Chondrocyte (in vitro differentiated cells): Measurements from ENCODE around the gene IDH2. TPM values are rescaled to one million over a fixed set of nuclear protein-coding genes. Genes with fewer than 3 reads are reported as not detected.
"Not testable (repeated sequence)": the region's sequence is repeated elsewhere in the genome, so short reads cannot be mapped to it uniquely, and the experiment has no call there.

ENCODE experiments used
- DNase-seq: peaks from one replicate; pipeline ENCODE4 v3.0.0; 2021; ENCODE audit warnings: mixed read lengths, low spot score
- H3K27ac Mint-ChIP-seq: one replicate; pipeline ENCODE4 v1.8.0; 2021; ENCODE audit warnings: mild to moderate bottlenecking, moderate library complexity, mixed read lengths; ENCODE audit not compliant: unreplicated experiment
- H3K27me3 Mint-ChIP-seq: 2 replicates; pipeline ENCODE4 v1.8.0; 2021; ENCODE audit warnings: low read depth, mixed read lengths
- H3K36me3 Mint-ChIP-seq: 2 replicates; pipeline ENCODE4 v1.8.0; 2021; ENCODE audit warnings: low read depth, mixed read lengths
- H3K4me1 Mint-ChIP-seq: 2 replicates; pipeline ENCODE4 v1.8.0; 2021; ENCODE audit warnings: low read depth, mild to moderate bottlenecking, mixed read lengths
- H3K4me3 Mint-ChIP-seq: one replicate; pipeline ENCODE4 v1.8.0; 2021; ENCODE audit warnings: mild to moderate bottlenecking, moderate library complexity, mixed read lengths; ENCODE audit not compliant: unreplicated experiment
- H3K9me3 Mint-ChIP-seq: 2 replicates; pipeline ENCODE4 v1.8.0; 2021; ENCODE audit warnings: low read depth, mixed read lengths
- total RNA-seq: library from RNA; stranded (reverse); gene quantifications from 3 replicates; pipeline ENCODE4 v1.2.1, GENCODE V29; 2021
- TF ChIP-seq, protein P1 (sequence below): fragments of 200-600 bp; sonication (generic); IDR thresholded peaks from 2 replicates; pipeline ENCODE4 v1.5.0; 2021; ENCODE audit warnings: antibody characterized with exemption, mild to moderate bottlenecking, moderate library complexity

Gene IDH2
- total RNA-seq, 1 donor from 2014 or later, result 126 TPM

DNA sequence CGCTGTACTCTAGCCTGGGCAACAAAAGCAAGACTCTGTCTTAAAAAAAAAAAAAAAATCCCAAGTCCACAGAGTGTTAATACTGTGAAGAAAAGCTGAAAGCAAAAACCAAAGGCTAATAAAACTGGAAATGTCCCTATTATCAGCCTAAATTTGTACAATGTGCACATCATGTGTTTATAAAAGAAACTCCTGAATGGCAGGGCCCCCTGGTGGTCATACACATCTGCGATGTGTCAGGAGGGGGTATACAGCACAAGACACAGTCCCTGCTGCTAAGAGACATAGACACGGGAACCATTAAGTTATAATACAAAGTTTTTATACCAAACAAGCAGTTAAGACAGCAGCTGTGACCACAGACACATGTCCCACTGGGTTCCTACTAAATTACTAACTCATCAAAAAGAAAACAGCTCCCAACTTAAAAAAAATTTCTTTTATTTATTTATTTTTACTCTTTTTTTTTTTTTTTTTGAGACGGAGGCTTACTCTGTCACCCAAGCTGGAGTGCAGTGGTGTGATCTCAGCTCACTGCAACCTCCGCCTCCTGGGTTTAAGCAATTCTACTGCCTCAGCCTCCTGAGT is 31.0 kb downstream of the IDH2 start:
- Mint-ChIP-seq H3K27ac (peak overlapping the region; percentile 70), H3K4me3 (no peak overlapping the region), H3K27me3 (no peaks in the 10 kb centered on the region), H3K4me1 (peaks cover 8% of the 10 kb centered on the region), H3K9me3 (no peaks in the 10 kb centered on the region), H3K36me3 (no peaks in the 10 kb centered on the region)
- no peak for DNase-seq
- TF ChIP-seq, protein P1, sequence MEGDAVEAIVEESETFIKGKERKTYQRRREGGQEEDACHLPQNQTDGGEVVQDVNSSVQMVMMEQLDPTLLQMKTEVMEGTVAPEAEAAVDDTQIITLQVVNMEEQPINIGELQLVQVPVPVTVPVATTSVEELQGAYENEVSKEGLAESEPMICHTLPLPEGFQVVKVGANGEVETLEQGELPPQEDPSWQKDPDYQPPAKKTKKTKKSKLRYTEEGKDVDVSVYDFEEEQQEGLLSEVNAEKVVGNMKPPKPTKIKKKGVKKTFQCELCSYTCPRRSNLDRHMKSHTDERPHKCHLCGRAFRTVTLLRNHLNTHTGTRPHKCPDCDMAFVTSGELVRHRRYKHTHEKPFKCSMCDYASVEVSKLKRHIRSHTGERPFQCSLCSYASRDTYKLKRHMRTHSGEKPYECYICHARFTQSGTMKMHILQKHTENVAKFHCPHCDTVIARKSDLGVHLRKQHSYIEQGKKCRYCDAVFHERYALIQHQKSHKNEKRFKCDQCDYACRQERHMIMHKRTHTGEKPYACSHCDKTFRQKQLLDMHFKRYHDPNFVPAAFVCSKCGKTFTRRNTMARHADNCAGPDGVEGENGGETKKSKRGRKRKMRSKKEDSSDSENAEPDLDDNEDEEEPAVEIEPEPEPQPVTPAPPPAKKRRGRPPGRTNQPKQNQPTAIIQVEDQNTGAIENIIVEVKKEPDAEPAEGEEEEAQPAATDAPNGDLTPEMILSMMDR, result peak; percentile 95

DNA sequence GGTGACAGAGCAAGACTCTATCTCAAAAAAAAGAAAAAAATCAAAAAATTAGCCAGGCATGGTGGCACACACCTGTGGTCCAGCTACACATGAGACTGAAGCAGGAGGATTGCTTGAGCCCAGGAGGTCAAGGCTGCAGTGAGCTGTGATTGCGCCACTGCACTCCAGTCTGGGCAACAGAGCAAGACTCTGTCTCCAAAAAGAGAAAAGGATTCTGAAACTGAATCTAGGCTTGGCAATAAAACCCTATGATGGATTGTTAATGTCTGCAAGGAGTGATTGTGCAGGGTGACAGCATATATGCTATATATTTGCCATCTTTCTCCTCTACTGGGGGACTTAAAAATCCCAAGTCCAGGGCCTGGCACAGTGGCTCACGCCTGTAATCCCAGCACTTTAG is 31.6 kb downstream of the IDH2 start:
- H3K9me3 Mint-ChIP-seq, DNase-seq, H3K4me3 Mint-ChIP-seq, H3K36me3 Mint-ChIP-seq, H3K4me1 Mint-ChIP-seq, H3K27me3 Mint-ChIP-seq: not testable (repeated sequence)
- H3K27ac Mint-ChIP-seq, result peak overlapping the region; percentile 70

DNA sequence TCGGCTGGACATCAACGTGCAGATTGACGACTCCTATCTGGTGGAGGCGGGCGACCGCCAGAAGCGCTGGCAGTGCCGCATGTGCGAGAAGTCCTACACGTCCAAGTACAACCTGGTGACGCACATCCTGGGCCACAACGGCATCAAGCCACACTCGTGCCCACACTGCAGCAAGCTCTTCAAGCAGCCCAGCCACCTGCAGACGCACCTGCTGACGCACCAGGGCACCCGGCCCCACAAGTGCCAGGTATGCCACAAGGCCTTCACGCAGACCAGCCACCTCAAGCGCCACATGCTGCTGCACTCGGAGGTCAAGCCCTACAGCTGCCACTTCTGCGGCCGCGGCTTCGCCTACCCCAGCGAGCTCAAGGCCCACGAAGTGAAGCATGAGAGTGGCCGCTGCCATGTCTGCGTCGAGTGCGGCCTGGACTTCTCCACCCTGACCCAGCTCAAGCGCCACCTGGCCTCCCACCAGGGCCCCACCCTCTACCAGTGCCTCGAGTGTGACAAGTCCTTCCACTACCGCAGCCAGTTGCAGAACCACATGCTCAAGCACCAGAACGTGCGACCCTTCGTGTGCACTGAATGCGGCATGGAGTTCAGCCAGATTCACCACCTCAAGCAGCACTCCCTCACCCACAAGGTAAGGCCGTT is 34.2 kb downstream of the IDH2 start:
- H3K27me3 Mint-ChIP-seq, result no peaks in the 10 kb centered on the region
- no peak overlapping the region for H3K27ac Mint-ChIP-seq
- TF ChIP-seq, protein P1, result no peak
- DNase-seq, result no peak
- no peaks in the 10 kb centered on the region for H3K9me3 Mint-ChIP-seq
- H3K4me3 Mint-ChIP-seq, result no peak overlapping the region
- no peaks in the 10 kb centered on the region for H3K36me3 Mint-ChIP-seq
- peaks cover 28% of the 10 kb centered on the region for H3K4me1 Mint-ChIP-seq

DNA sequence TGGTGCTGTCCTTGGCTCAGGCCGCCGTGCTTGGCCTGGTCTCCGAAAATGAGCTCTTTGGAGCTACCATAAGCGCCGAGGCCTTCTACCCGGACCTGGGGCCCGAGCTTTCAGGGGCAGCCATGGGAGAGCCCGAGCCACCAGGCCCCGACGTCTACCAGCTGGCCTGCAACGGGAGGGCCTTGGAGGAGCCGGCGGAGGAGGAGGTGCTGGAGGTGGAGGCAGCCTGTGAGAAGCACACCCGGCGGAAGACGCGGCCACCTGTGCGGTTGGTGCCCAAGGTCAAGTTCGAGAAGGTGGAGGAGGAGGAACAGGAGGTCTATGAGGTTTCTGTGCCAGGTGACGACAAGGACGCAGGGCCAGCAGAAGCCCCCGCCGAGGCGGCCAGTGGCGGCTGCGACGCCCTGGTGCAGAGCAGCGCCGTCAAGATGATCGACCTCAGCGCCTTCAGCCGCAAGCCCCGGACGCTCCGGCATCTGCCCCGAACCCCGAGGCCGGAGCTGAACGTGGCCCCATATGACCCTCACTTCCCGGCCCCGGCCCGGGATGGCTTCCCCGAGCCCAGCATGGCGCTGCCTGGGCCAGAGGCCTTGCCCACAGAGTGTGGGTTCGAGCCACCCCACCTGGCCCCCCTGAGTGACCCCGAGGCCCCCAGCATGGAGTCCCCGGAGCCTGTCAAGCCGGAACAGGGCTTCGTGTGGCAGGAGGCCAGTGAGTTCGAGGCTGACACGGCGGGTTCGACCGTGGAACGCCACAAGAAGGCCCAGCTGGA is 34.9 kb downstream of the IDH2 start:
- Mint-ChIP-seq H3K36me3 (no peaks in the 10 kb centered on the region), H3K4me1 (peaks cover 32% of the 10 kb centered on the region), H3K4me3 (no peak overlapping the region), H3K27me3 (no peaks in the 10 kb centered on the region), H3K9me3 (no peaks in the 10 kb centered on the region), H3K27ac (no peak overlapping the region)
- TF ChIP-seq, protein P1, result no peak
- DNase-seq, result no peak

DNA sequence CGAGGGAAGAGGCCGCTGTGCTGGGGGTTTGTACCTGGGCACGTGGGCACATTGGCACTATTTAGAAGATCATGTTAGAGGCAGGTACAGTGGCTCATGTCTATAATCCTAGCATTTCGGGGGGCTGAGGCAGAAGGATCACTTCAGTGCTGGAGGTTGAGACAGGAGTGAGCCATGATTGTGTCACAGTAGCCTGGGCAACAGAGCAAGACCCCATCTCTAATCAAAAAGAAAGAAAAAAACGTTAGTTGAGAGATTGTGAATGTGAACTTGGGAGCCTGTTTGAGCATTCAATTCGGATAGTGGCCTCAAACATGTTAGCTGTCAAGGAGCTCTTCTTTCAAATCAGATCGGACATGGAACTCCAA is 36.6 kb downstream of the IDH2 start:
- no peak for DNase-seq
- Mint-ChIP-seq H3K27ac (no peak overlapping the region), H3K4me1 (peaks cover 35% of the 10 kb centered on the region), H3K36me3 (no peaks in the 10 kb centered on the region), H3K27me3 (no peaks in the 10 kb centered on the region), H3K4me3 (no peak overlapping the region), H3K9me3 (no peaks in the 10 kb centered on the region)
- TF ChIP-seq, protein P1, result no peak
